GM12878 (cell line): ENCODE results near the gene IPCEF1. TPM values are rescaled to one million over a fixed set of nuclear protein-coding genes. Genes with fewer than 3 reads are reported as not detected.

Experiments
- ATAC-seq: fragments of 200-7000 bp; cut with Tn5 transposase; 3 replicates; pipeline ENCODE4 v1.9.1; 2020; ENCODE audit warnings: mild to moderate bottlenecking, moderate library complexity
- BruUV-seq: library from RNA; stranded (reverse); fragments of 400-500 nt; replicated peaks from 2 replicates; lab custom pipeline; 2021; lab: Mats Ljungman, UMichigan
- CTCF ChIA-PET: fragments of 300-600 bp; sonication (Branson Sonifier 250); formaldehyde crosslinking; extraction: SDS; loops from one replicate; lab custom pipeline; 2021; ENCODE audit warnings: inconsistent platforms; lab: Yijun Ruan, JAX
- POLR2A ChIA-PET: fragments of 350-600 bp; formaldehyde crosslinking; extraction: SDS; loops from one replicate; lab custom pipeline; 2021; ENCODE audit warnings: inconsistent platforms; lab: Charles Lee
- RAD21 ChIA-PET: fragments of 300-600 bp; sonication (Branson Sonifier 250); formaldehyde crosslinking; loops from one replicate; lab custom pipeline; 2023; ENCODE audit warnings: antibody characterized with exemption; ENCODE audit not compliant: unreplicated experiment; lab: Charles Lee
- SMC1A ChIA-PET: fragments of 300-600 bp; sonication (Branson Sonifier 250); formaldehyde crosslinking; loops from one replicate; lab custom pipeline; 2023; ENCODE audit not compliant: unreplicated experiment, uncharacterized antibody; lab: Charles Lee
- DNase-seq: peaks from one replicate; pipeline ENCODE4 v3.0.0-alpha.2; 2011; ENCODE audit warnings: low read depth, low spot score
- FAIRE-seq: peaks from 3 replicates; lab custom pipeline; 2011; peaks lifted over from hg19 to GRCh38; lab: Jason Lieb, UNC
- H2AFZ ChIP-seq: 2 replicates; pipeline ENCODE4 v1.6.0; 2011; ENCODE audit warnings: low read depth, low read length, control low read depth; ENCODE audit not compliant: control insufficient read depth
- H3K27ac ChIP-seq: 2 replicates; pipeline ENCODE4 v1.5.1; 2011; ENCODE audit warnings: control low read depth; ENCODE audit not compliant: control insufficient read depth, insufficient read depth
- H3K27me3 ChIP-seq, 2 experiments: replicated peaks in 1 of 2; 2 replicates each; pipeline versions ENCODE4 v1.6.0 to v1.6.1; 2011; ENCODE audit warnings: low read length in 1 of 2; ENCODE audit not compliant: control insufficient read depth in 2 of 2, insufficient read depth in 2 of 2
- H3K36me3 ChIP-seq, 2 experiments: 2 replicates each; pipeline ENCODE4 v1.5.1; 2011; ENCODE audit warnings: low read length in 1 of 2; ENCODE audit not compliant: control insufficient read depth in 2 of 2, insufficient read depth in 2 of 2
- H3K4me1 ChIP-seq: 2 replicates; pipeline ENCODE4 v1.6.1; 2011; ENCODE audit warnings: mild to moderate bottlenecking, low read length, moderate library complexity, mixed read lengths; ENCODE audit not compliant: control insufficient read depth, insufficient read depth
- H3K4me2 ChIP-seq: 2 replicates; pipeline ENCODE4 v1.6.0; 2011; ENCODE audit warnings: control low read depth; ENCODE audit not compliant: control insufficient read depth, insufficient read depth
- H3K4me3 ChIP-seq: fragments of 200-600 bp; sonication (generic); 2 replicates; pipeline ENCODE4 v1.5.1; 2016
- H3K79me2 ChIP-seq: 2 replicates; pipeline ENCODE4 v1.6.0; 2011; ENCODE audit warnings: low read length; ENCODE audit not compliant: control insufficient read depth, insufficient read depth
- H3K9ac ChIP-seq: 2 replicates; pipeline ENCODE4 v1.8.0; 2011; ENCODE audit warnings: low read length, control low read depth, mixed read lengths; ENCODE audit not compliant: control insufficient read depth, insufficient read depth
- H3K9me3 ChIP-seq: replicated peaks from 3 replicates; pipeline ENCODE4 v1.5.1; 2011; ENCODE audit warnings: mild to moderate bottlenecking, low read length; ENCODE audit not compliant: control insufficient read depth, insufficient read depth
- H4K20me1 ChIP-seq: 2 replicates; pipeline ENCODE4 v1.6.0; 2011; ENCODE audit not compliant: control insufficient read depth, insufficient read depth
- ATF7 ChIP-seq: fragments of 450-650 bp; IDR thresholded peaks from 2 replicates; pipeline ENCODE4 v1.6.1; 2016; ENCODE audit warnings: low read depth, mild to moderate bottlenecking
- E4F1 ChIP-seq: fragments of 450-650 bp; IDR thresholded peaks from 2 replicates; pipeline ENCODE4 v1.6.1; 2018; ENCODE audit warnings: borderline replicate concordance, mild to moderate bottlenecking; ENCODE audit not compliant: partially characterized antibody
- HSF1 ChIP-seq: fragments of 150-350 bp; IDR thresholded peaks from 2 replicates; pipeline ENCODE4 v1.6.1; 2014; ENCODE audit warnings: mild to moderate bottlenecking, low read depth, low read length
- IRF4 ChIP-seq: IDR thresholded peaks from 2 replicates; pipeline ENCODE4 v1.6.1; 2011; ENCODE audit warnings: low read depth, low read length
- KDM1A ChIP-seq: fragments of 200-600 bp; sonication (generic); IDR thresholded peaks from 2 replicates; pipeline ENCODE4 v1.6.1; 2016; ENCODE audit warnings: borderline replicate concordance
- KLF5 ChIP-seq: fragments of 450-650 bp; IDR thresholded peaks from 2 replicates; pipeline ENCODE4 v1.6.1; 2014; ENCODE audit warnings: mild to moderate bottlenecking; ENCODE audit not compliant: partially characterized antibody
- MTA2 ChIP-seq: fragments of 450-650 bp; IDR thresholded peaks from 2 replicates; pipeline ENCODE4 v1.6.1; 2016; ENCODE audit warnings: low read depth, mild to moderate bottlenecking, moderate library complexity
- MTA3 ChIP-seq: IDR thresholded peaks from 2 replicates; pipeline ENCODE4 v1.6.1; 2012; ENCODE audit warnings: low read length, inconsistent platforms, borderline replicate concordance
- NR2F1 ChIP-seq: fragments of 450-650 bp; conservative IDR thresholded peaks from 2 replicates; pipeline ENCODE4 v1.6.1; 2017; ENCODE audit warnings: mild to moderate bottlenecking
- POLR2AphosphoS2 ChIP-seq: IDR thresholded peaks from 2 replicates; pipeline ENCODE4 v1.6.1; 2011; ENCODE audit warnings: low read depth, mild to moderate bottlenecking, low read length, improper control_type of control experiment, moderate library complexity
- POLR2AphosphoS5 ChIP-seq: IDR thresholded peaks from 2 replicates; pipeline ENCODE4 v1.6.1; 2011; ENCODE audit warnings: mild to moderate bottlenecking, low read length, inconsistent platforms
- RELB ChIP-seq: fragments of 450-650 bp; IDR thresholded peaks from 2 replicates; pipeline ENCODE4 v1.6.1; 2017; ENCODE audit warnings: low read depth, mild to moderate bottlenecking, moderate library complexity
- SRF ChIP-seq, 2 experiments: IDR thresholded peaks; 2 replicates each; pipeline ENCODE4 v1.6.1; 2011; ENCODE audit warnings: low read depth in 2 of 2, low read length in 2 of 2, mild to moderate bottlenecking in 1 of 2, moderate library complexity in 1 of 2
- SUZ12 ChIP-seq: fragments of 200-600 bp; sonication (generic); IDR thresholded peaks from one replicate; pipeline ENCODE4 v1.6.1; 2018; ENCODE audit warnings: antibody characterized with exemption, mild to moderate bottlenecking; ENCODE audit not compliant: unreplicated experiment
- ZNF687 ChIP-seq: fragments of 450-650 bp; IDR thresholded peaks from 2 replicates; pipeline ENCODE4 v1.6.1; 2017; ENCODE audit warnings: mild to moderate bottlenecking, moderate library complexity
- ZSCAN29 ChIP-seq: fragments of 450-650 bp; IDR thresholded peaks from 2 replicates; pipeline ENCODE4 v1.6.1; 2017; ENCODE audit warnings: mild to moderate bottlenecking, moderate library complexity
- WGBS: methylation state at CpG from one replicate; pipeline ENCODE4 v1.1.6; 2016; ENCODE audit warnings: low lambda C conversion rate; ENCODE audit not compliant: insufficient replicate concordance, insufficient coverage; ENCODE audit errors: missing lambda C conversion rate; 5-methylcytosine and 5-hydroxymethylcytosine counted together
- in situ Hi-C: fragments of 300-500 bp; cut with MboI; formaldehyde crosslinking; loops from 9 replicates; pipeline ENCODE4 v1.14.3; 2018; ENCODE audit warnings: mixed read lengths
- intact Hi-C: fragments of 100-400 bp; cut with micrococcal nuclease; formaldehyde crosslinking; loops from one replicate; pipeline ENCODE4 v1.14.2; 2022; ENCODE audit not compliant: unreplicated experiment
- polyA plus RNA-seq, 11 experiments: library from polyadenylated mRNA; depleted of rRNA in 4 of 11; unstranded in 6 of 11; stranded (reverse) in 5 of 11; fragments of >200 nt; fragmentation: Nextera tagmentation in 4 of 11; fragmentation: Illumina TruSeq in 1 of 11; extraction: Ambion mirVana in 4 of 11; extraction: Trizol in 1 of 11; gene quantifications; 1 replicate in 1 of 11; 2 replicates in 10 of 11; pipeline versions ENCODE4 v1.2.1 to v1.2.3, GENCODE V29; 2011 to 2016; ENCODE audit warnings: inconsistent platforms in 2 of 11, missing spikeins in 2 of 11, low read depth in 1 of 11
- total RNA-seq, 4 experiments: library from RNA; depleted of rRNA in 3 of 4; stranded (reverse); fragments of >200 nt in 3 of 4; fragmentation: Illumina TruSeq in 1 of 4; extraction: Trizol in 1 of 4; gene quantifications; 2 replicates each; pipeline versions ENCODE4 v1.2.1 to v1.2.3, GENCODE V29; 2013 to 2021

The IPCEF1 gene
- total and polyA plus RNA-seq, 10 of the 15 experiments (the other 5 are each of a cell fraction or from before 2014, with no cell fraction given): 1.3 to 137 (median 4.2) TPM

GRCh38 chr6:154399097-154399496, 42.5 kb upstream of the IPCEF1 start:
- FAIRE-seq (no peak), ATAC-seq (no peak), DNase-seq (no peak)
- no peak overlapping the region for H3K4me2 ChIP-seq
- intact Hi-C loops: no loop called here
- BruUV-seq: no TSS peak
- no peaks in the 10 kb centered on the region for H3K9me3 ChIP-seq
- H3K9ac ChIP-seq: no peak overlapping the region
- no peak overlapping the region for H3K27ac ChIP-seq
- CTCF ChIA-PET: no interaction called here
- no peaks in the 10 kb centered on the region for H3K36me3 ChIP-seq
- RAD21 ChIA-PET: interaction anchor here (0.5 kb wide), 1 partner anchor 12 kb away, joined by 3 read pairs; no protein-coding TSS in a partner anchor
- no peaks in the 10 kb centered on the region for H3K4me1 ChIP-seq
- no peaks in the 10 kb centered on the region for H3K27me3 ChIP-seq
- H3K79me2 ChIP-seq: no peaks in the 10 kb centered on the region
- POLR2A ChIA-PET: no interaction called here
- H2AFZ ChIP-seq: no peak overlapping the region
- SMC1A ChIA-PET: no interaction called here
- in situ Hi-C loops: no loop called here
- no peak overlapping the region for H3K4me3 ChIP-seq
- WGBS: 65% methylated on average over 5 of the region's 5 CpGs
- H4K20me1 ChIP-seq: no peaks in the 10 kb centered on the region
- no peak for TF ChIP-seq SUZ12
- TF ChIP-seq POLR2AphosphoS5: no peak
- no peak for TF ChIP-seq HSF1
- no peak for TF ChIP-seq ATF7
- TF ChIP-seq IRF4: no peak
- TF ChIP-seq MTA3: no peak
- TF ChIP-seq SRF (IDR thresholded peaks at IDR 0.05; ENCODE audit: low read depth in 2 of 2, low read length in 2 of 2): no peak
- TF ChIP-seq NR2F1: no peak
- TF ChIP-seq ZSCAN29: no peak
- TF ChIP-seq KLF5: no peak
- no peak for TF ChIP-seq RELB
- TF ChIP-seq POLR2AphosphoS2: no peak
- TF ChIP-seq MTA2: no peak
- no peak for TF ChIP-seq ZNF687
- no peak for TF ChIP-seq KDM1A
- TF ChIP-seq E4F1: no peak
